Stromal cell of bone marrow (primary cell): ENCODE data around the gene DNAJC5.
"Not testable (repeated sequence)": the region's sequence is repeated elsewhere in the genome, so short reads cannot be mapped to it uniquely, and the experiment has no call there.

Experiments used
- DNase-seq: peaks from one replicate; pipeline ENCODE4 v3.0.0-alpha.2; 2012; ENCODE audit warnings: low read depth

The DNAJC5 gene

GRCh38 chr20:63968136-63968927 lies 73.4 kb downstream of the DNAJC5 start:
- no peak for DNase-seq

- DNase-seq = no peak
Observed at GRCh38 chr20:63968928-63969760, 74.2 kb downstream of the DNAJC5 start.

GRCh38 chr20:63969838-63970713 lies 75.2 kb downstream of the DNAJC5 start, which contains the start of gene ZNF512B:
Gene ZNF512B (minus strand): TSS chr20:63969930. CDS start chr20:63967950, 1,980 bp downstream.
- no peak for DNase-seq

GRCh38 chr20:63970714-63971431 lies 75.9 kb downstream of the DNAJC5 start:
- no peak for DNase-seq

GRCh38 chr20:63971960-63972311 lies 77.0 kb downstream of the DNAJC5 start:
- DNase-seq = not testable (repeated sequence)

GRCh38 chr20:63972312-63973159 lies 77.6 kb downstream of the DNAJC5 start:
- DNase-seq = no peak

GRCh38 chr20:63973160-63973479 lies 78.2 kb downstream of the DNAJC5 start:
- no peak for DNase-seq

GRCh38 chr20:63973636-63974401 lies 78.9 kb downstream of the DNAJC5 start:
- DNase-seq = peak; percentile 70

- no peak for DNase-seq
Observed at GRCh38 chr20:63974402-63975200, 79.7 kb downstream of the DNAJC5 start.

GRCh38 chr20:63976511-63976910 lies 81.6 kb downstream of the DNAJC5 start:
- DNase-seq = not testable (repeated sequence)

- no peak for DNase-seq
Observed at GRCh38 chr20:63976980-63977738, 82.2 kb downstream of the DNAJC5 start.

- no peak for DNase-seq
Observed at GRCh38 chr20:63977739-63978276, 82.9 kb downstream of the DNAJC5 start.

GRCh38 chr20:63978319-63979228 lies 83.6 kb downstream of the DNAJC5 start:
- no peak for DNase-seq

- no peak for DNase-seq
Observed at GRCh38 chr20:63979229-63979556, 84.3 kb downstream of the DNAJC5 start.

- DNase-seq = no peak
Observed at GRCh38 chr20:63979557-63980316, 84.8 kb downstream of the DNAJC5 start, which contains the start of gene SAMD10. Gene SAMD10 (minus strand): TSS chr20:63979642. CDS start chr20:63979467, 175 bp downstream.

- DNase-seq = no peak
Observed at GRCh38 chr20:63980317-63980805, 85.4 kb downstream of the DNAJC5 start.
